Esophagus (tissue), 2 donors: Measurements from ENCODE around the gene SRSF11. TPM values are rescaled to one million over a fixed set of nuclear protein-coding genes. Genes with fewer than 3 reads are reported as not detected.

Experiments
- H3K27ac ChIP-seq, 2 donors: one replicate each; pipeline ENCODE4 v1.5.1; 2013; ENCODE audit warnings: low read depth in 2 of 2, mild to moderate bottlenecking in 2 of 2, inconsistent platforms in 1 of 2, low read length in 1 of 2, moderate library complexity in 1 of 2
- H3K27me3 ChIP-seq, 2 donors: one replicate each; pipeline ENCODE4 v1.6.1; 2013; ENCODE audit warnings: low read length in 2 of 2, control low read depth in 1 of 2, mild to moderate bottlenecking in 1 of 2; ENCODE audit not compliant: insufficient read depth in 2 of 2, control insufficient read depth in 1 of 2
- H3K36me3 ChIP-seq, 2 donors: one replicate each; pipeline ENCODE4 v1.6.1; 2013; ENCODE audit warnings: low read length in 1 of 2; ENCODE audit not compliant: control insufficient read depth in 2 of 2, insufficient read depth in 2 of 2
- H3K4me1 ChIP-seq, 2 donors: one replicate each; pipeline ENCODE4 v1.6.1; 2013; ENCODE audit warnings: low read length in 1 of 2; ENCODE audit not compliant: control insufficient read depth in 2 of 2, insufficient read depth in 2 of 2
- H3K4me3 ChIP-seq, 2 donors: one replicate each; pipeline ENCODE4 v1.5.1; 2013; ENCODE audit warnings: low read length in 2 of 2, mild to moderate bottlenecking in 2 of 2, low read depth in 1 of 2, moderate library complexity in 1 of 2
- H3K9me3 ChIP-seq, 2 donors: one replicate each; pipeline ENCODE4 v1.6.1; 2013; ENCODE audit warnings: mild to moderate bottlenecking in 2 of 2, low read depth in 1 of 2, low read length in 1 of 2, moderate library complexity in 1 of 2; ENCODE audit not compliant: control insufficient read depth in 2 of 2, insufficient read depth in 1 of 2
- WGBS, 2 donors: extraction: QIAGEN DNeasy Blood & Tissue Kit; methylation state at CpG; one replicate each; pipeline ENCODE4 v1.1.7; 2013; 5-methylcytosine and 5-hydroxymethylcytosine counted together
- polyA plus RNA-seq, 2 donors: library from polyadenylated mRNA; stranded (reverse); fragments of 200-250 nt; gene quantifications; one replicate each; pipeline ENCODE4 v1.2.3, GENCODE V29; 2013
- donor health status: healthy with polysubstance abuse.
- donor health status: Bipolar disorder and iron deficiency.

The SRSF11 gene
- polyA plus RNA-seq, 2 donors = 71.5 to 131 TPM

DNA sequence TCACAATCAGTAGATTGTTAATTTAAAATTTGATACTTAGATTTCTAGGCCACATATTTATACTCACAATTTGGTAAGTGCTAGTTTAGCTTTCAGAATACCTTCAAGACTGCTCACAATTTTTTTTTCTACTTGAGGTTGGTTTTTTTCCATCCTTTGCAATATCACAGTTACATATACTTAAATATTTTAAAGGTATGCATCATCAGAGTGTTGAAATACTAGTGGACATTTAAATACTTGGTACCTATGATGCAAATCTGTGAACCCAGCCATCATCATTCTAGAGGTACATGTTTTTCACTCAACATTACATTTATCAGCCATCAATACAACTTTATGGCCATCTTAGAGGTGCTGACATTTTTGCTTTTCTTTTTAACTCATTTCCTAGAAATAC is 9.6 kb upstream of the SRSF11 start:
- H3K9me3 ChIP-seq = no peaks in the 10 kb centered on the region
- no peaks in the 10 kb centered on the region for H3K4me1 ChIP-seq

DNA sequence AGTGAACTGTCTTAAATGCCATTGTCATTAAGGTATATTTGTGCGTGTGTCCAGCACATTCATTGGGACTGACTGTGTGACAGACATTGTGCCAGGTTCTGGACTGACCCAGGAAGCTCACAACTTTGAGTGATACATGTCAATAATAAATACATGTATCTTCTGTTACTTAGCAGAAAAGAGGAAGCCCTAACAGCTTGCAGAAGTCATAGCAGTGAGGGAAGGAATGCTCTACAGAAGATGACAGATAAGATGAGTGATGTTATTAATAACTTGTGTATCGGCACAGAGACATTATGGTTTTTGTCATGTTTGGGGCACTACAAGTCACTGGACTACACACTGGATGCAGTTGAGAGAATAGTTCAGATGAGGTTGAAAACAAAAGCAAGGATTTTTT is 1.2 kb upstream of the SRSF11 start:
- Histone ChIP-seq H3K36me3 (no peaks in the 10 kb centered on the region), H3K27me3 (no peaks in the 10 kb centered on the region), H3K4me3 (no peak overlapping the region), H3K4me1 (no peaks in the 10 kb centered on the region), H3K27ac (no peak overlapping the region), H3K9me3 (no peaks in the 10 kb centered on the region)
- 90 to 91% methylated on average over 2 of the region's 2 CpGs for WGBS, 2 donors

More for the DNA sequence above, 9.6 kb upstream of the SRSF11 start:
- no peak overlapping the region for H3K4me3 ChIP-seq
- H3K36me3 ChIP-seq = no peaks in the 10 kb centered on the region
- no peak overlapping the region for H3K27ac ChIP-seq
- H3K27me3 ChIP-seq = no peaks in the 10 kb centered on the region

DNA sequence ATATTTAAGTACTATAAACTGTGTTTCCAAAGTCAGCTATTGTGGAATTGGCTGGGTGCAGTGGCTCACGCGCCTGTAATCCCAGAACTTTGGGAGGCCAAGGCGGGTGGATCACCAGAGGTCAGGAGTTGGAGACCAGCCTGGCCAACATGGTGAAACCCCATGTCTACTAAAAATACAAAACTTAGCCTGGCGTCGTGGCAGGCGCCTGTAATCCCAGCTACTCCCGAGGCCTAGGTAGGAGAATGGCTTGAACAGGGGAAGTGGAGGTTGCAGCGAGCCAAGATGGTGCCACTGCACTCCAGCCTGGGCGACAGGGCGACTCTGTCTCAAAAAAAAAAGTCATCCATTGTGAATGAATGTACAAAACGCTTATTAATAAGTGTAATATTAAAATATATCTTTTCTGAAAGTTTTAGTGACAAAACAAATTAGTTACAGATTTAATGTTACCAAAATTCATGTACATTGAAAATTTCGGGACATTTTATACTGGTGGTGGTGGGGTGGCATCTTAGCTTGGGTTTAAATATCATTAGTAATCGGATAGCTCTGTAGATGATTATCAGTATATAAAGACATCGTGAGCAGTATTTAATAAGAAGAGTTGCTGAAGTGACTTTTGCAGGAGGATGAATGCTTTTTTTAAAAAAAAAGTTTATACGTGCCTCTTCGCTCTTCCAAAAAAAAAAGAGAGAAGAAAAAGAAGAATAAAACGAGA is 503 bp upstream of the SRSF11 start:
- Histone ChIP-seq H3K9me3 (no peaks in the 10 kb centered on the region), H3K4me3 (peak overlapping the region; percentile 88 to 89), H3K36me3 (no peaks in the 10 kb centered on the region), H3K27ac (peak overlapping the region; percentile 45 to 99), H3K4me1 (no peaks in the 10 kb centered on the region), H3K27me3 (no peaks in the 10 kb centered on the region)
- WGBS, 2 donors = 51 to 55% methylated on average over 17 of the region's 17 CpGs

DNA sequence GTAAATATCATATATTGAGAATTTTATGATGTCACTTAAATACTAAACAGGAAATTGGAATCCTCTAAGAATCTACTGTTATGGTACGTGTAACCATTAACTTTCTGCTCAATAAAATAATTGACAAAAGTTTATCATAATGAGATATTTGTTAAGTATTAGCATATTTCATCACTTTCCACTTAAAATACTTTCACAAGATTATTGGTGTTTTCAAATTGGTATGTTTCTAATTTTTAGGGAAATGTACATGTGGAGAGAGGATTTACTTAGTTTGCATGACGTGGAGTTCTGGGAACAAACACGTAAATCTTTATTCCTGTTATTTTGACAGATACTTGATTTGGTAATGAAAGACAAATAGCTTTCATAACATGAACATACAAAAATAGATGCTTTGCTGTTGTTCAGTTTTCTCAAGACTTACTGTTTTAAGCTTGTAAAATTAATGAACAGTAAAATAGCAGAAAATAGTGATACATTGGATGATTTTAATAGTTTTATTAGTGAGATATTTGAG is 1.6 kb downstream of the SRSF11 start:
- Histone ChIP-seq H3K27ac (no peak overlapping the region), H3K36me3 (no peaks in the 10 kb centered on the region), H3K4me3 (no peak overlapping the region), H3K9me3 (no peaks in the 10 kb centered on the region), H3K27me3 (no peaks in the 10 kb centered on the region), H3K4me1 (no peaks in the 10 kb centered on the region)
- WGBS, 2 donors = 20 to 21% methylated on average over 3 of the region's 3 CpGs

DNA sequence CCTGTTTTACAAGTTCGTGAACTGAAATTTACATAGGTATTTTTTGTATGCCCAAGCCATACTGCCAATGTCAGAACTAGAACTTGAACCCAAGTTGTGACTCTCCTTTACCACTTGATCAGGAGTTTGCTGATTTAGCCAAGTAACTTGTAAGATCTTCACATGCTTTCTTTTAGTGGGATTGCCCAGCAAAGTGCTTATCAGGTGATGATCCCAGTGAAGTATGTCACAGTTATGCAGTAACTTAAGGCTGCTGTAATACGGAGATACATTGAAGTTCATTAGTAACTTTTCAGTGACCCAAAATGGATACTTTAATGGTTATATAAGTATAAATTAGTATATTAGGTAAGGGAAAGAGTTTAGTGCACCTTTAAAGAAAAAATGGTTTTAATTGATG is 3.8 kb downstream of the SRSF11 start:
- Histone ChIP-seq H3K36me3 (no peaks in the 10 kb centered on the region), H3K9me3 (no peaks in the 10 kb centered on the region), H3K27me3 (no peaks in the 10 kb centered on the region), H3K27ac (no peak overlapping the region), H3K4me1 (no peaks in the 10 kb centered on the region), H3K4me3 (no peak overlapping the region)
- WGBS, 2 donors = 79 to 82% methylated on average over 2 of the region's 2 CpGs

DNA sequence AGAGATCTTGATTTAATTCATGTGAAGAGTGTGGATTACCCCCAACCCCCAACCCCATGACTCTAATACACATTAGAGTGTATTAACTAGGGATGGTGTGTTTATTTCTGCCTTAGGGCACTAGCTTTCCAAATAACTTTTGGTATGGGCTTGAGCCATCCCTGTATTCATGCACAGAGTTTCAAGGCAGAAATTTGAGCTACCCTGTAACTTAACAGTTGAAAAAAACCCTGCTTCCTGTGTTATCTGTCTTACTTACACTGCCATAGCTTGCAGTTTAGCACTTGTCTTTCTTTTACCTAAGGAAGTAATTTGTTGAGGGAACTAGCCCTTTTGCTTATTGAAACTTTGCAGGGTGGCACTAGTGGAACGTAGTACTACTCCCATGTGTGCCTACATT is 6.3 kb downstream of the SRSF11 start:
- H3K4me1 ChIP-seq = no peaks in the 10 kb centered on the region
- H3K4me3 ChIP-seq = no peak overlapping the region
- 26 to 34% methylated on average over 1 of the region's 1 CpG for WGBS, 2 donors
- no peak overlapping the region for H3K27ac ChIP-seq
- peaks cover 0 to 3% of the 10 kb centered on the region in 2 donors for H3K36me3 ChIP-seq
- H3K9me3 ChIP-seq = no peaks in the 10 kb centered on the region
- no peaks in the 10 kb centered on the region for H3K27me3 ChIP-seq

DNA sequence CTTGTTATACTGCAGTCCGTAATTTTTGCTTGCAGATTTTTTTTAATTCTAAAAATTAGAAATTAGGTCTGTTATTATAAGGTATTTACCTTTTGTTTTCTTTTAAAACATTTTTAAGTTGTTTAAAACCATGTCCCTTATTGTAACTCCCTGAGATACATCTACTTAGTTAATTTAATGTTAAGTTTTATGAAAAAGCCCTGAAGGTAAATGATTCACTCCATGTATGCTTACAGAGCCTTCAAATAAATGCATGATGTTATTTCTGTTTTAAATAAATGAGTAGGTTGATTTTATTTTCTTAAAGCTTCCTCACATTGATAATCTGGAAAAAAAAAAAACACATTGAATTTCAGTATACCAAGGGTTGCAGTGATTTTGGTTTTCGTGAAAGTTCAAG is 7.5 kb downstream of the SRSF11 start:
- no peak overlapping the region for H3K27ac ChIP-seq
- no peaks in the 10 kb centered on the region for H3K4me1 ChIP-seq
- WGBS, 2 donors = 61 to 83% methylated on average over 2 of the region's 2 CpGs
- peaks cover 0 to 3% of the 10 kb centered on the region in 2 donors for H3K36me3 ChIP-seq
- H3K4me3 ChIP-seq = no peak overlapping the region
- H3K27me3 ChIP-seq = no peaks in the 10 kb centered on the region
- H3K9me3 ChIP-seq = no peaks in the 10 kb centered on the region

DNA sequence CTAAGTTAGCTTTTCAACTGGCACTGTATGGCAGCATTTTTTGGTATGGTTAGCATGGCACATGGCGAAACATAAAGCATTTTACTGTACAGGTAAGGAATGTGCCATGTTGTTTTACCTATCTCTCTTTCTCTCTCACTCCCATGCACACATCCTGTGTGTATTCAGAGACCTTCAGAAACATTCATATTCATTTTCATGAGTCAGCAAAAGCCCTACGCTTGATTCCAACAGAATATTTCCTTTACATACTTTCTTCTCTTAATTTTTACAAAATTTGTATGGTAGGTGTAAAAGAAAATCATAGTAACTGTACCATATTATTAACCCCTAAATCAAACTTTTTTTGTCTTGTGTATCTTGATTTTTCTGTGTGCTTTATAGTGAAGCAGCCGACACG is 10.3 kb downstream of the SRSF11 start:
- Histone ChIP-seq H3K4me1 (no peaks in the 10 kb centered on the region), H3K36me3 (peaks cover 0 to 3% of the 10 kb centered on the region in 2 donors)

DNA sequence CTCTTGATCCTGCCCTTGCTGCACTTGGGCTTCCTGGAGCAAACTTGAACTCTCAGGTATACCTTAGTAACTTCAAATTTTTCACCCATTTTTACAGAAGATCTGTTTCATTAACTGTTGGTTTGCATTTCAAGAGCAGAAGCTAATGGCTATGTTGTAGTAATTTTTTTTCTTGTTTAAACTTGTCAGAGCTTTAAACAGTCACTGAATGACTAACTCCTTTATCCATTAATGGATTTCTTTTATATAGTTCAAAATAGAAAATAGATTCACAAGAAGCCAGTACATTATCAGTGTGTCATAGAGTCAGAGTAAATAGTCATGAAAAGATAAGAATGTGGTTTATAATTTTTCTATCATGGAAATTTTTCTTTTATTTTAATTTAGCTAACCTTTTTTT is 13.6 kb downstream of the SRSF11 start:
- Histone ChIP-seq H3K36me3 (peaks cover 7 to 8% of the 10 kb centered on the region in 2 donors), H3K27ac (no peak overlapping the region), H3K4me1 (no peaks in the 10 kb centered on the region), H3K9me3 (no peaks in the 10 kb centered on the region), H3K27me3 (no peaks in the 10 kb centered on the region), H3K4me3 (no peak overlapping the region)

More for the DNA sequence above, 10.3 kb downstream of the SRSF11 start:
- Histone ChIP-seq H3K27me3 (no peaks in the 10 kb centered on the region), H3K9me3 (no peaks in the 10 kb centered on the region), H3K27ac (no peak overlapping the region), H3K4me3 (no peak overlapping the region)
- WGBS, 2 donors = 96 to 97% methylated on average over 4 of the region's 4 CpGs

DNA sequence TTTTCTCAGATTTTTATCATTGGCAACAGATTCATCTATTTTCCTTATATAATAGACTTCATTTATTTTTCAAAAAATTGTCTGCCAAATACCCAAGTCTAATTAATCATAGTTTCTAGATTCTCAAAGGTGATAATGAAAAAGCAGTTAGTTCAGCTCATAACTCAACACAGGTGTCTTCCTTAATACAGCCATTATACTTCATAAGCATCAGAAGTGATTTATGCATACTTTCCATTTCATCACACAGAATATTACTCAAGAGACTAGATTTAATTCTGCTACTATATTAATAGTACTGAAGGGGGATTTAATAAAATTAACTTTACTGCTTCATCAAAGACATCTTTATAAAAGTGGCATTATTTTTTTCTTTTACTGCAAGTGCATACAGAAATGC is 18.8 kb downstream of the SRSF11 start:
- H3K27ac ChIP-seq = no peak overlapping the region
- H3K4me3 ChIP-seq = no peak overlapping the region
- H3K36me3 ChIP-seq = peaks cover 13 to 24% of the 10 kb centered on the region in 2 donors

More for the DNA sequence above, 18.8 kb downstream of the SRSF11 start:
- no peaks in the 10 kb centered on the region for H3K27me3 ChIP-seq
- H3K4me1 ChIP-seq = no peaks in the 10 kb centered on the region
- H3K9me3 ChIP-seq = no peaks in the 10 kb centered on the region
